HCT116 (cell line): ENCODE measurements around the gene EML4. TPM values are rescaled to one million over a fixed set of nuclear protein-coding genes. Genes with fewer than 3 reads are reported as not detected.

Experiments
- ATAC-seq: fragments of 200-7000 bp; cut with Tn5 transposase; 2 replicates; pipeline ENCODE4 v1.9.1; 2020; ENCODE audit warnings: mild to moderate bottlenecking, moderate library complexity
- BruUV-seq: library from RNA; stranded (reverse); fragments of 400-500 nt; replicated peaks from 2 replicates; lab custom pipeline; 2021; lab: Mats Ljungman, UMichigan
- CTCF ChIA-PET: fragments of 300-600 bp; sonication (Branson Sonifier 250); formaldehyde crosslinking; loops from one replicate; lab custom pipeline; 2021; ENCODE audit warnings: antibody characterized with exemption; lab: Charles Lee
- POLR2A ChIA-PET: fragments of 300-600, 350-600 bp; sonication (Branson Sonifier 250); formaldehyde crosslinking; loops from one replicate; lab custom pipeline; 2021; ENCODE audit warnings: antibody characterized with exemption; lab: Charles Lee
- RAD21 ChIA-PET, 2 experiments: fragments of 300-600 bp; sonication (Branson Sonifier 250); formaldehyde crosslinking; loops; one replicate each; lab custom pipeline; 2023; ENCODE audit warnings: low total read pairs in 2 of 2; ENCODE audit not compliant: uncharacterized antibody in 2 of 2, unreplicated experiment in 2 of 2, low non-redundant PET in 1 of 2; lab: Charles Lee
- DNase-seq: peaks from one replicate; pipeline ENCODE4 v3.0.0-alpha.2; 2010; ENCODE audit warnings: low read depth, low spot score
- H2AFZ ChIP-seq: fragments of 200-600 bp; shearing (Covaris generic), sonication (generic); 2 replicates; pipeline ENCODE4 v1.6.1; 2017; ENCODE audit warnings: low read depth, mixed run types, mixed read lengths, antibody characterized with exemption, low read length; ENCODE audit not compliant: poor library complexity, severe bottlenecking
- H3K27ac ChIP-seq: 2 replicates; pipeline ENCODE4 v1.5.1; 2012; ENCODE audit warnings: low read depth, low read length
- H3K27me3 ChIP-seq: fragments of 200-600 bp; sonication (generic); 2 replicates; pipeline ENCODE4 v1.6.1; 2016; ENCODE audit warnings: mixed run types, low read length, mixed read lengths; ENCODE audit not compliant: insufficient read depth
- H3K36me3 ChIP-seq, 2 experiments: fragments of 200-500 bp in 1 of 2; fragments of 200-600 bp in 1 of 2; sonication (Bioruptor generic) in 1 of 2; sonication (generic) in 1 of 2; 2 replicates each; pipeline versions ENCODE4 v1.5.1 to v1.6.1; 2014 to 2016; ENCODE audit warnings: low read length in 2 of 2, inconsistent platforms in 1 of 2, mixed read lengths in 1 of 2, mixed run types in 1 of 2; ENCODE audit not compliant: insufficient read depth in 2 of 2, control insufficient read depth in 1 of 2
- H3K4me1 ChIP-seq, 2 experiments: fragments of 200-600 bp in 1 of 2; sonication (generic) in 1 of 2; 2 replicates each; pipeline versions ENCODE4 v1.5.1 to v1.6.1; 2012 to 2017; ENCODE audit warnings: low read length in 2 of 2, inconsistent platforms in 1 of 2, mild to moderate bottlenecking in 1 of 2, mixed read lengths in 1 of 2, mixed run types in 1 of 2, moderate library complexity in 1 of 2; ENCODE audit not compliant: insufficient read depth in 2 of 2, control insufficient read depth in 1 of 2
- H3K4me2 ChIP-seq: fragments of 200-600 bp; sonication (generic); 2 replicates; pipeline ENCODE4 v1.6.1; 2017; ENCODE audit warnings: mixed run types, low read length, mixed read lengths
- H3K4me3 ChIP-seq, 2 experiments: fragments of 200-600 bp in 1 of 2; sonication (generic) in 1 of 2; replicated peaks in 1 of 2; 2 replicates each; pipeline ENCODE4 v1.5.1; 2011 to 2016; ENCODE audit warnings: low read length in 2 of 2, control low read depth in 1 of 2, low read depth in 1 of 2, mild to moderate bottlenecking in 1 of 2, mixed read lengths in 1 of 2, mixed run types in 1 of 2
- H3K79me2 ChIP-seq: fragments of 200-600 bp; sonication (generic); 2 replicates; pipeline ENCODE4 v1.6.1; 2017; ENCODE audit warnings: mild to moderate bottlenecking, mixed run types, low read length, moderate library complexity, mixed read lengths; ENCODE audit not compliant: insufficient read depth
- H3K9ac ChIP-seq: fragments of 200-600 bp; sonication (generic); 2 replicates; pipeline ENCODE4 v1.6.1; 2016; ENCODE audit warnings: low read length, mixed read lengths
- H3K9me2 ChIP-seq: fragments of 200-600 bp; sonication (generic), shearing (Covaris generic); 2 replicates; pipeline ENCODE4 v1.6.1; 2017; ENCODE audit warnings: mixed run types, mild to moderate bottlenecking, moderate library complexity; ENCODE audit not compliant: insufficient read depth
- H3K9me3 ChIP-seq, 2 experiments: fragments of 200-500 bp in 1 of 2; fragments of 200-600 bp in 1 of 2; sonication (Bioruptor generic) in 1 of 2; sonication (generic) in 1 of 2; 2 replicates each; pipeline ENCODE4 v1.6.1; 2014 to 2017; ENCODE audit warnings: low read length in 2 of 2, mixed read lengths in 2 of 2, inconsistent platforms in 1 of 2, low read depth in 1 of 2, mild to moderate bottlenecking in 1 of 2, mixed run types in 1 of 2, moderate library complexity in 1 of 2; ENCODE audit not compliant: control insufficient read depth in 1 of 2, insufficient read depth in 1 of 2
- H4K20me1 ChIP-seq: fragments of 200-600 bp; sonication (generic), shearing (Covaris generic); 2 replicates; pipeline ENCODE4 v1.6.1; 2017; ENCODE audit warnings: mixed run types, mild to moderate bottlenecking, moderate library complexity; ENCODE audit not compliant: insufficient read depth
- ATF3 ChIP-seq: IDR thresholded peaks from 2 replicates; pipeline ENCODE4 v1.6.1; 2012
- CEBPB ChIP-seq: IDR thresholded peaks from 2 replicates; pipeline ENCODE4 v1.6.1; 2012; ENCODE audit warnings: low read depth
- EZH2 ChIP-seq: fragments of 200-600 bp; sonication (generic); IDR thresholded peaks from 2 replicates; pipeline ENCODE4 v1.6.1; 2017; ENCODE audit warnings: antibody characterized with exemption, mixed run types
- EZH2phosphoT487 ChIP-seq: fragments of 200-600 bp; IDR thresholded peaks from 2 replicates; pipeline ENCODE4 v1.6.1; 2018; ENCODE audit warnings: antibody characterized with exemption, borderline replicate concordance
- MAX ChIP-seq: IDR thresholded peaks from 2 replicates; pipeline ENCODE4 v1.6.1; 2012
- REST ChIP-seq: IDR thresholded peaks from 2 replicates; pipeline ENCODE4 v1.6.1; 2012; ENCODE audit warnings: low read depth
- SIN3A ChIP-seq: IDR thresholded peaks from 2 replicates; pipeline ENCODE4 v1.6.1; 2012; ENCODE audit warnings: low read depth
- SP1 ChIP-seq: IDR thresholded peaks from 2 replicates; pipeline ENCODE4 v1.6.1; 2012; ENCODE audit warnings: low read depth
- ZBTB33 ChIP-seq: IDR thresholded peaks from 2 replicates; pipeline ENCODE4 v1.6.1; 2011; ENCODE audit warnings: mild to moderate bottlenecking, low read length, moderate library complexity; ENCODE audit not compliant: insufficient replicate concordance; ENCODE audit errors: extremely low read depth
- ZFX ChIP-seq: fragments of 450-650 bp; IDR thresholded peaks from 2 replicates; pipeline ENCODE4 v1.6.1; 2017
- intact Hi-C: fragments of 100-400 bp; cut with micrococcal nuclease; formaldehyde crosslinking; loops from 2 replicates; pipeline ENCODE4 v1.10.0; 2022
- total RNA-seq: library from RNA; stranded (reverse); gene quantifications from one replicate; pipeline ENCODE4 v1.2.1, GENCODE V29; 2021; ENCODE audit not compliant: unreplicated experiment

EML4 gene
- total RNA-seq, 1 experiment from 2014 or later: 53.5 TPM

- no peak for TF ChIP-seq ZBTB33
- TF ChIP-seq MAX: no peak
- no peak for TF ChIP-seq EZH2
- no peak for TF ChIP-seq SP1
- no peak for TF ChIP-seq ATF3
- TF ChIP-seq CEBPB: no peak
- TF ChIP-seq, all 23 proteins: peak for 0
These were observed 60.8 kb downstream of the EML4 start (continued) for GRCh38 chr2:42229949-42230348.

GRCh38 chr2:42230891-42231290 is 61.7 kb downstream of the EML4 start:
- ChIA-PET POLR2A (no interaction called here), CTCF (interaction anchor here (0.8 kb wide), 1 partner anchor 41 kb away, joined by 3 read pairs; no protein-coding TSS in a partner anchor), RAD21 (interaction anchor here in 1 of 2 experiments (0.6 kb wide), 1 partner anchor 15 kb away, joined by 5 read pairs; no protein-coding TSS in a partner anchor)
- no peak overlapping the region for H3K9ac ChIP-seq
- H3K4me2 ChIP-seq: no peak overlapping the region
- no peaks in the 10 kb centered on the region for H3K27me3 ChIP-seq
- H3K9me3 ChIP-seq: no peaks in the 10 kb centered on the region
- no peak for DNase-seq
- no peak for ATAC-seq
- no peaks in the 10 kb centered on the region for H4K20me1 ChIP-seq
- no peak overlapping the region for H2AFZ ChIP-seq
- no peaks in the 10 kb centered on the region for H3K36me3 ChIP-seq
- intact Hi-C loops: no loop called here
- H3K4me3 ChIP-seq: no peak overlapping the region
- BruUV-seq: no TSS peak
- no peaks in the 10 kb centered on the region for H3K9me2 ChIP-seq
- H3K27ac ChIP-seq: no peak overlapping the region
- peaks cover 27% of the 10 kb centered on the region for H3K79me2 ChIP-seq
- TF ChIP-seq ZFX (no peak), EZH2phosphoT487 (no peak), SP1 (no peak), SIN3A (no peak), REST (no peak), CEBPB (no peak)
- no peaks in the 10 kb centered on the region for H3K4me1 ChIP-seq
